Osteoblast (primary cell): ENCODE data around the gene MATN1. TPM values are rescaled to one million over a fixed set of nuclear protein-coding genes. Genes with fewer than 3 reads are reported as not detected.
A peak's percentile ranks its signal among the peaks of the same experiment; 100 is the strongest.

Experiments used
- DNase-seq: peaks from one replicate; pipeline ENCODE4 v3.0.0; 2011; ENCODE audit warnings: low spot score, mixed read lengths; ENCODE audit not compliant: insufficient read length; ENCODE audit errors: missing footprints
- H2AFZ ChIP-seq: 2 replicates; pipeline ENCODE4 v1.6.0; 2011; ENCODE audit warnings: mild to moderate bottlenecking, low read length
- H3K27ac ChIP-seq: 2 replicates; pipeline ENCODE4 v1.5.1; 2011; ENCODE audit warnings: mild to moderate bottlenecking, low read depth, low read length, moderate library complexity
- H3K27me3 ChIP-seq: 2 replicates; pipeline ENCODE4 v1.6.0; 2012; ENCODE audit warnings: mild to moderate bottlenecking, control low read depth, inconsistent platforms, low read length, moderate library complexity; ENCODE audit not compliant: insufficient read depth
- H3K36me3 ChIP-seq: 2 replicates; pipeline ENCODE4 v1.5.1; 2011; ENCODE audit warnings: mild to moderate bottlenecking, low read length, control low read depth, moderate library complexity; ENCODE audit not compliant: insufficient read depth
- H3K4me1 ChIP-seq: 2 replicates; pipeline ENCODE4 v1.5.1; 2011; ENCODE audit warnings: mild to moderate bottlenecking, low read length, control low read depth, moderate library complexity; ENCODE audit not compliant: insufficient read depth
- H3K4me2 ChIP-seq: 2 replicates; pipeline ENCODE4 v1.6.0; 2011; ENCODE audit warnings: mild to moderate bottlenecking, low read length; ENCODE audit not compliant: insufficient read depth
- H3K4me3 ChIP-seq: fragments of 200-600 bp; sonication (generic); 3 replicates; pipeline ENCODE4 v1.5.1; 2012; ENCODE audit warnings: mild to moderate bottlenecking, low read length, inconsistent platforms; ENCODE audit not compliant: insufficient read depth
- H3K79me2 ChIP-seq: 2 replicates; pipeline ENCODE4 v1.6.0; 2012; ENCODE audit warnings: mild to moderate bottlenecking, low read length, control low read depth, inconsistent platforms; ENCODE audit not compliant: insufficient read depth
- H3K9me3 ChIP-seq: 2 replicates; pipeline ENCODE4 v1.5.1; 2011; ENCODE audit warnings: low read depth, low read length, control low read depth
- H4K20me1 ChIP-seq: 2 replicates; pipeline ENCODE4 v1.6.0; 2012; ENCODE audit warnings: mild to moderate bottlenecking, low read length, control low read depth; ENCODE audit not compliant: insufficient read depth
- CTCF ChIP-seq: IDR thresholded peaks from 2 replicates; pipeline ENCODE4 v1.5.1; 2011; ENCODE audit warnings: mild to moderate bottlenecking, low read depth, low read length, moderate library complexity; ENCODE audit errors: extremely low read depth
- total RNA-seq: library from RNA; depleted of rRNA; stranded (reverse); fragments of >200 nt; gene quantifications from 2 replicates; pipeline ENCODE4 v1.2.3, GENCODE V29; 2012

Gene MATN1
- total RNA-seq, 1 donor, result not detected

- H3K36me3 ChIP-seq, result no peaks in the 10 kb centered on the region
- H3K4me1 ChIP-seq, result peaks cover 9% of the 10 kb centered on the region
- H4K20me1 ChIP-seq, result peaks cover 13% of the 10 kb centered on the region
- peaks cover 3% of the 10 kb centered on the region for H3K9me3 ChIP-seq
- no peak for TF ChIP-seq CTCF
- H2AFZ ChIP-seq, result no peak overlapping the region
- H3K4me2 ChIP-seq, result peak overlapping the region; percentile 90
- peak; percentile 36 for DNase-seq
- peak overlapping the region; percentile 93 for H3K27ac ChIP-seq
- H3K4me3 ChIP-seq, result peak overlapping the region; percentile 71
- H3K79me2 ChIP-seq, result no peaks in the 10 kb centered on the region
- H3K27me3 ChIP-seq, result no peaks in the 10 kb centered on the region
These were observed 3.7 kb downstream of the MATN1 start for GRCh38 chr1:30719406-30720270.

- peak; percentile 82 for TF ChIP-seq CTCF
- peak overlapping the region; percentile 93 for H3K27ac ChIP-seq
- peaks cover 3% of the 10 kb centered on the region for H3K9me3 ChIP-seq
- peak overlapping the region; percentile 71 for H3K4me3 ChIP-seq
- H2AFZ ChIP-seq, result peak overlapping the region; percentile 98
- peak; percentile 98 for DNase-seq
- peaks cover 9% of the 10 kb centered on the region for H3K4me1 ChIP-seq
- no peaks in the 10 kb centered on the region for H3K36me3 ChIP-seq
- peak overlapping the region; percentile 90 for H3K4me2 ChIP-seq
- no peaks in the 10 kb centered on the region for H3K79me2 ChIP-seq
- peaks cover 13% of the 10 kb centered on the region for H4K20me1 ChIP-seq
- H3K27me3 ChIP-seq, result no peaks in the 10 kb centered on the region
These were observed 4.6 kb downstream of the MATN1 start for GRCh38 chr1:30718636-30719405.

- Histone ChIP-seq H4K20me1 (peaks cover 13% of the 10 kb centered on the region), H3K27ac (no peak overlapping the region), H3K4me2 (peak overlapping the region; percentile 67), H2AFZ (peak overlapping the region; percentile 72), H3K4me3 (peak overlapping the region; percentile 66), H3K4me1 (peaks cover 9% of the 10 kb centered on the region), H3K36me3 (no peaks in the 10 kb centered on the region), H3K27me3 (peaks cover 2% of the 10 kb centered on the region), H3K79me2 (no peaks in the 10 kb centered on the region), H3K9me3 (peaks cover 3% of the 10 kb centered on the region)
- DNase-seq, result peak; percentile 98
- no peak for TF ChIP-seq CTCF
These were observed 5.2 kb downstream of the MATN1 start for GRCh38 chr1:30718091-30718635.
